ENCODE measurements around the gene PSMC6. TPM values are rescaled to one million over a fixed set of nuclear protein-coding genes. Genes with fewer than 3 reads are reported as not detected.

PSMC6 gene
- total and polyA plus RNA-seq, 2 of the 13 experiments (the other 11 are each of a cell fraction or from before 2014, with no cell fraction given): 90.0 to 210 TPM

DNA sequence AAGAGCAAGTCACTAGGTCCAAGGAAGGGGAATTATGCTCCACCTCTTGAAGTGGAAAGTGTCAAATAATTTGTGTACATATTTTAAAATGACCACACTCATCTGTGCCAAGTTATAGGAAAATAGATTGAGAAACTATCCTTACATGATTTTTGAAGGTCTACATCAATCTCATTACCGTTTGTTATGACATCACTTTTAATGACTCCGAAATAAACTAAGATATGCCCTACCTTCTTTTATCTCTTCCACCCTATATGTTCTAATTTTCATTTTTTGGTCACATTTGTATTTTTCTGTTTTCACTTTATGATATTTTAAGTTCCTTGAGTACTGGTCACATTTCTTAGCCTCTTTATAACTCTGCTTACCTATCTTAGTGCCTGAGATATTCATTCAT, 3.3 kb upstream of the PSMC6 start (continued):
- no peak for TF ChIP-seq ZNF12 (CRISPR knock-in tag; IDR thresholded peaks at IDR 0.05)
- no peak for TF ChIP-seq ZNF329 (CRISPR knock-in tag; IDR thresholded peaks at IDR 0.05; ENCODE audit: low read depth)
- TF ChIP-seq, protein P1, sequence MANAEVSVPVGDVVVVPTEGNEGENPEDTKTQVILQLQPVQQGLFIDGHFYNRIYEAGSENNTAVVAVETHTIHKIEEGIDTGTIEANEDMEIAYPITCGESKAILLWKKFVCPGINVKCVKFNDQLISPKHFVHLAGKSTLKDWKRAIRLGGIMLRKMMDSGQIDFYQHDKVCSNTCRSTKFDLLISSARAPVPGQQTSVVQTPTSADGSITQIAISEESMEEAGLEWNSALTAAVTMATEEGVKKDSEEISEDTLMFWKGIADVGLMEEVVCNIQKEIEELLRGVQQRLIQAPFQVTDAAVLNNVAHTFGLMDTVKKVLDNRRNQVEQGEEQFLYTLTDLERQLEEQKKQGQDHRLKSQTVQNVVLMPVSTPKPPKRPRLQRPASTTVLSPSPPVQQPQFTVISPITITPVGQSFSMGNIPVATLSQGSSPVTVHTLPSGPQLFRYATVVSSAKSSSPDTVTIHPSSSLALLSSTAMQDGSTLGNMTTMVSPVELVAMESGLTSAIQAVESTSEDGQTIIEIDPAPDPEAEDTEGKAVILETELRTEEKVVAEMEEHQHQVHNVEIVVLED (CRISPR knock-in tag; IDR thresholded peaks at IDR 0.05; ENCODE audit: borderline replicate concordance): no peak
- TF ChIP-seq JUND (CRISPR knock-in tag; IDR thresholded peaks at IDR 0.05): no peak

DNA sequence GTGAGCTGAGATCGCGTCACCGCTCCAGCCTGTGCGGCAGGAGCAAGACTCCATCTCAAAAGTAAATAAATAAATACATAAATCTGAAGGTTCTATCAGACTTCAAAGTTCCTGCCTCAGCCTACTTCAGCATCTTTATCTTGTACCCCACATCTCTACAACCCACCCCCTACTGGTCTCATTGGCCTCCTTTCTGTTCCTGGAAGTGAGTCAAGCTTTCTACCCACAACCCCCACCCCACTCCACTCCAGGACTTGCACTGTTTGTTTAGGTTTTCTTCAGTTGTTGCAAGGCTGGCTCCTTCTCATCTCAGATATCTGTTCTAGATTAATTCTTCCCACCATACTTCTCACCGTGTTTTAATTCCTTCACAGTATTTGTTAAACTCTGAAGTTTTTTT, 714 bp upstream of the PSMC6 start:
- no peaks in the 10 kb centered on the region; the same call in 1 of the 2 replicates for H4K20me1 ChIP-seq (ENCODE audit: insufficient read depth, low read length)
- no peaks in the 10 kb centered on the region; a peak in 1 of 5 replicates for H3K27me3 ChIP-seq (ENCODE audit: control insufficient read depth in 1 of 2, insufficient read depth in 2 of 2, low read length in 2 of 2)
- ChIA-PET CTCF (ENCODE audit: low intra/inter-chr PET ratio, low total read pairs) (no interaction called here), POLR2A (interaction anchor here (0.8 to 2.8 kb wide), 4 partner anchors 9 to 85 kb away, joined by 3 to 26 read pairs (median 4); partner anchors contain the start of genes ERO1A and GNPNAT1)
- no peak for DNase-seq (ENCODE audit: low spot score)
- no peaks in the 10 kb centered on the region for H3K9me3 ChIP-seq (ENCODE audit: low read length)
- WGBS (ENCODE audit: low lambda C conversion rate): 73% methylated on average over 5 of the region's 5 CpGs
- peaks cover 41% of the 10 kb centered on the region for H3K79me2 ChIP-seq (ENCODE audit: insufficient read depth, low read length)
- FAIRE-seq: no peak
- TSS peak; percentile 100 for BruUV-seq (replicated peaks)
- peak overlapping the region; percentile 85 to 94 (median 87) for H3K4me3 ChIP-seq (replicated peaks in 1 of 3; ENCODE audit: insufficient read depth in 1 of 3, low read depth in 2 of 3, low read length in 3 of 3)
- in situ Hi-C loops (cut with HindIII; ENCODE audit: extremely low pct_ligation_motif_present, low pct_unique_long_range_greater_than_20kb): no loop called here
- H3K36me3 ChIP-seq (replicated peaks in 1 of 2; ENCODE audit: control insufficient read depth in 1 of 2, insufficient read depth in 2 of 2, low read length in 2 of 2): peaks cover 0 to 19% of the 10 kb centered on the region in 2 experiments; a peak in 2 of 5 replicates
- peak overlapping the region; percentile 99 for H3K27ac ChIP-seq (ENCODE audit: extremely low read length, insufficient read depth, low read length)
- ATAC-seq: no peak; the same call in 2 of the 3 replicates
- peak overlapping the region; percentile 89 for H3K9ac ChIP-seq (ENCODE audit: insufficient read depth, low read depth, low read length)
- intact Hi-C loops (cut with micrococcal nuclease; ENCODE audit: unreplicated experiment): loop anchor here (5.0 kb wide), 1 partner anchor 154 kb away; the partner anchor contains the start of genes GPR137C and TXNDC16
- H3K4me1 ChIP-seq (ENCODE audit: insufficient read depth, low read length): peaks cover 49% of the 10 kb centered on the region
- peak overlapping the region; percentile 85 for H2AFZ ChIP-seq (ENCODE audit: low read length)
- H3K4me2 ChIP-seq (ENCODE audit: low read depth, low read length): peak overlapping the region; percentile 84
- no peak for TF ChIP-seq ZNF75D (CRISPR knock-in tag; IDR thresholded peaks at IDR 0.05; ENCODE audit: borderline replicate concordance)
- TF ChIP-seq, protein P2, sequence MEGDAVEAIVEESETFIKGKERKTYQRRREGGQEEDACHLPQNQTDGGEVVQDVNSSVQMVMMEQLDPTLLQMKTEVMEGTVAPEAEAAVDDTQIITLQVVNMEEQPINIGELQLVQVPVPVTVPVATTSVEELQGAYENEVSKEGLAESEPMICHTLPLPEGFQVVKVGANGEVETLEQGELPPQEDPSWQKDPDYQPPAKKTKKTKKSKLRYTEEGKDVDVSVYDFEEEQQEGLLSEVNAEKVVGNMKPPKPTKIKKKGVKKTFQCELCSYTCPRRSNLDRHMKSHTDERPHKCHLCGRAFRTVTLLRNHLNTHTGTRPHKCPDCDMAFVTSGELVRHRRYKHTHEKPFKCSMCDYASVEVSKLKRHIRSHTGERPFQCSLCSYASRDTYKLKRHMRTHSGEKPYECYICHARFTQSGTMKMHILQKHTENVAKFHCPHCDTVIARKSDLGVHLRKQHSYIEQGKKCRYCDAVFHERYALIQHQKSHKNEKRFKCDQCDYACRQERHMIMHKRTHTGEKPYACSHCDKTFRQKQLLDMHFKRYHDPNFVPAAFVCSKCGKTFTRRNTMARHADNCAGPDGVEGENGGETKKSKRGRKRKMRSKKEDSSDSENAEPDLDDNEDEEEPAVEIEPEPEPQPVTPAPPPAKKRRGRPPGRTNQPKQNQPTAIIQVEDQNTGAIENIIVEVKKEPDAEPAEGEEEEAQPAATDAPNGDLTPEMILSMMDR (CRISPR knock-in tag; IDR thresholded peaks at IDR 0.05): 0 out of 2 replicates have a peak, but pooled peaks have one; percentile 11
- TF ChIP-seq, protein P3, sequence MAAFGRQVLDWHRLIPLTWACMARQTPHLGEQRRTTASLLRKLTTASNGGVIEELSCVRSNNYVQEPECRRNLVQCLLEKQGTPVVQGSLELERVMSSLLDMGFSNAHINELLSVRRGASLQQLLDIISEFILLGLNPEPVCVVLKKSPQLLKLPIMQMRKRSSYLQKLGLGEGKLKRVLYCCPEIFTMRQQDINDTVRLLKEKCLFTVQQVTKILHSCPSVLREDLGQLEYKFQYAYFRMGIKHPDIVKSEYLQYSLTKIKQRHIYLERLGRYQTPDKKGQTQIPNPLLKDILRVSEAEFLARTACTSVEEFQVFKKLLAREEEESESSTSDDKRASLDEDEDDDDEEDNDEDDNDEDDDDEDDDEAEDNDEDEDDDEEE (CRISPR knock-in tag; IDR thresholded peaks at IDR 0.05): no peak
- 0 out of 2 replicates have a peak, but pooled peaks have one; percentile 6 for TF ChIP-seq ZNF510 (CRISPR knock-in tag; IDR thresholded peaks at IDR 0.05; ENCODE audit: low read depth)
- TF ChIP-seq, protein P4, sequence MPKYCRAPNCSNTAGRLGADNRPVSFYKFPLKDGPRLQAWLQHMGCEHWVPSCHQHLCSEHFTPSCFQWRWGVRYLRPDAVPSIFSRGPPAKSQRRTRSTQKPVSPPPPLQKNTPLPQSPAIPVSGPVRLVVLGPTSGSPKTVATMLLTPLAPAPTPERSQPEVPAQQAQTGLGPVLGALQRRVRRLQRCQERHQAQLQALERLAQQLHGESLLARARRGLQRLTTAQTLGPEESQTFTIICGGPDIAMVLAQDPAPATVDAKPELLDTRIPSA (CRISPR knock-in tag; IDR thresholded peaks at IDR 0.05; ENCODE audit: borderline replicate concordance): no peak
- no peak for TF ChIP-seq RBAK (CRISPR knock-in tag; IDR thresholded peaks at IDR 0.05)
- TF ChIP-seq SATB2 (CRISPR knock-in tag; IDR thresholded peaks at IDR 0.05): no peak
- no peak for TF ChIP-seq ZBTB7B (CRISPR knock-in tag; IDR thresholded peaks at IDR 0.05)
- no peak for TF ChIP-seq ZNF816 (CRISPR knock-in tag; IDR thresholded peaks at IDR 0.05; ENCODE audit: borderline replicate concordance)
- TF ChIP-seq, protein P5, sequence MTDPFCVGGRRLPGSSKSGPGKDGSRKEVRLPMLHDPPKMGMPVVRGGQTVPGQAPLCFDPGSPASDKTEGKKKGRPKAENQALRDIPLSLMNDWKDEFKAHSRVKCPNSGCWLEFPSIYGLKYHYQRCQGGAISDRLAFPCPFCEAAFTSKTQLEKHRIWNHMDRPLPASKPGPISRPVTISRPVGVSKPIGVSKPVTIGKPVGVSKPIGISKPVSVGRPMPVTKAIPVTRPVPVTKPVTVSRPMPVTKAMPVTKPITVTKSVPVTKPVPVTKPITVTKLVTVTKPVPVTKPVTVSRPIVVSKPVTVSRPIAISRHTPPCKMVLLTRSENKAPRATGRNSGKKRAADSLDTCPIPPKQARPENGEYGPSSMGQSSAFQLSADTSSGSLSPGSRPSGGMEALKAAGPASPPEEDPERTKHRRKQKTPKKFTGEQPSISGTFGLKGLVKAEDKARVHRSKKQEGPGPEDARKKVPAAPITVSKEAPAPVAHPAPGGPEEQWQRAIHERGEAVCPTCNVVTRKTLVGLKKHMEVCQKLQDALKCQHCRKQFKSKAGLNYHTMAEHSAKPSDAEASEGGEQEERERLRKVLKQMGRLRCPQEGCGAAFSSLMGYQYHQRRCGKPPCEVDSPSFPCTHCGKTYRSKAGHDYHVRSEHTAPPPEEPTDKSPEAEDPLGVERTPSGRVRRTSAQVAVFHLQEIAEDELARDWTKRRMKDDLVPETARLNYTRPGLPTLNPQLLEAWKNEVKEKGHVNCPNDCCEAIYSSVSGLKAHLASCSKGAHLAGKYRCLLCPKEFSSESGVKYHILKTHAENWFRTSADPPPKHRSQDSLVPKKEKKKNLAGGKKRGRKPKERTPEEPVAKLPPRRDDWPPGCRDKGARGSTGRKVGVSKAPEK (CRISPR knock-in tag; IDR thresholded peaks at IDR 0.05; ENCODE audit: borderline replicate concordance): no peak

Data from HepG2 (cell line).